ENCODE results near the gene OR51L1. TPM values are rescaled to one million over a fixed set of nuclear protein-coding genes. Genes with fewer than 3 reads are reported as not detected.

Gene OR51L1
- total RNA-seq, 4 donors from 2014 or later, result not detected

DNA sequence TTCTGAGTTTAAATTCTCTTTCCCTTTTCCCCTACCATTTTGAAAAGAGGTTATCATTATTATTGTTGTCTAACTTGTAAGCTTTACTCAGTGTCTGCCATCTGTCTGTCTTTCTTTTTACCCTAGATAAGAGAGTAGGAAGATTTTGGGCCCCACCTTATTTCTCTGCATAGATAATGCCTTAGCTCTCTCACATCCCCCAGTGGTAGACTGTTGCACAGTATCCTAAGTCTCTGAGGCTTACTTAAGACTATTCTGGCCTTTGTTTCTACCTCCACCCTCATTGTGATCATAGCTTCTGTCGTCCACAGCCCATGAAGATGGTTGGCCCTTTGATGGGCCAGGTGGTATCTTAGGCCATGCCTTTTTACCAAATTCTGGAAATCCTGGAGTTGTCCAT lies 3.6 kb upstream of the OR51L1 start:
- DNase-seq, result no peak
- H3K4me1 ChIP-seq, result no peaks in the 10 kb centered on the region
- WGBS, 2 donors, result 47 to 82% methylated on average over 1 of the region's 1 CpG
- no peak for TF ChIP-seq POLR2A (IDR thresholded peaks at IDR 0.05)
- TF ChIP-seq, protein P1, sequence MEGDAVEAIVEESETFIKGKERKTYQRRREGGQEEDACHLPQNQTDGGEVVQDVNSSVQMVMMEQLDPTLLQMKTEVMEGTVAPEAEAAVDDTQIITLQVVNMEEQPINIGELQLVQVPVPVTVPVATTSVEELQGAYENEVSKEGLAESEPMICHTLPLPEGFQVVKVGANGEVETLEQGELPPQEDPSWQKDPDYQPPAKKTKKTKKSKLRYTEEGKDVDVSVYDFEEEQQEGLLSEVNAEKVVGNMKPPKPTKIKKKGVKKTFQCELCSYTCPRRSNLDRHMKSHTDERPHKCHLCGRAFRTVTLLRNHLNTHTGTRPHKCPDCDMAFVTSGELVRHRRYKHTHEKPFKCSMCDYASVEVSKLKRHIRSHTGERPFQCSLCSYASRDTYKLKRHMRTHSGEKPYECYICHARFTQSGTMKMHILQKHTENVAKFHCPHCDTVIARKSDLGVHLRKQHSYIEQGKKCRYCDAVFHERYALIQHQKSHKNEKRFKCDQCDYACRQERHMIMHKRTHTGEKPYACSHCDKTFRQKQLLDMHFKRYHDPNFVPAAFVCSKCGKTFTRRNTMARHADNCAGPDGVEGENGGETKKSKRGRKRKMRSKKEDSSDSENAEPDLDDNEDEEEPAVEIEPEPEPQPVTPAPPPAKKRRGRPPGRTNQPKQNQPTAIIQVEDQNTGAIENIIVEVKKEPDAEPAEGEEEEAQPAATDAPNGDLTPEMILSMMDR (IDR thresholded peaks at IDR 0.05), result peak in 1 of 6 experiments; percentile 9
- intact Hi-C loops (cut with DNase I), result no loop called here
- no peak overlapping the region for H3K4me3 ChIP-seq (replicated peaks in 1 of 3)
- H3K27me3 ChIP-seq, result no peaks in the 10 kb centered on the region
- H3K27ac ChIP-seq, result no peak overlapping the region
- no peaks in the 10 kb centered on the region for H3K36me3 ChIP-seq
- H3K9me3 ChIP-seq, result no peaks in the 10 kb centered on the region

DNA sequence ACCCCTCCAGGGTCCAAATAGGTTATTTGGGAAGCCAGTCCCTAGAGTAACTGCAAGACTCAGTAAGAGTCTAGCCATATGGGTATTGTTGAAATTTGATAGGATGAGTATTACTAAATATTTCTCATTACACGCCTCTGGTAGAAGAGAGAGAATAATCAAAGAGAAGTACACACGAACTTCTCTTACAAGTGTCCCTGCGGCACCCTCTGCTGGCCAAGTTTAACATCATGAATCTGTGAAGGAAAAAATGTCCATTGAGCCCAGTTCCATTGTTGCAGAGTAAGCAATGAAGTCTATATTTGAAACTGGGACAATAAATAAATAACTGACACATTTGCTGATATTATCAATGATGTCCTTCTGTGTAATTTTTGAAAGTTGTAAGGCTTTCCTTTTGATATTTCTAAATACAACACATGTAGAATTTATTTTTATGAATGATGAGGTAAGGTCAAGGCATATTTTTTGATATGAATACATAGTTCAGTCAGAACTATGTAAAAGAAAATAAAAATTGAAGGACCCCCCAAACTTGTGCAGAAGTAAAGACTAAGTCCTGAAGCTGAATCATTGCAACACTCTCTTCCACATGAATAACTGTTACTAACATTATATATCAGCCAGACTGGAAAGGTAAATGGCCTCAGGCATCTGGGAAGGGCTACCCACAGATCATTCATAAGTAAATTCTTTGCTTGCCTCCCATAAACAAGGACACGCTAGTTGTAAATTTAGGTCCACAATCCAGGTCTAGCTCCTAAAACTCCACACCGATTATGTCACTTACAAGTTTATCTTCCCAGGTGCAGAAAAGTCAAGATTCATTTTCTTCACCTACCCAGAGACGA lies 10.0 kb downstream of the OR51L1 start:
- Histone ChIP-seq H3K27ac (no peak overlapping the region), H3K27me3 (no peaks in the 10 kb centered on the region), H3K36me3 (no peaks in the 10 kb centered on the region), H3K9me3 (no peaks in the 10 kb centered on the region), H3K4me1 (no peaks in the 10 kb centered on the region), H3K4me3 (replicated peaks in 1 of 3) (no peak overlapping the region)
- intact Hi-C loops (cut with DNase I), result loop anchor here (5.0 kb wide), 1 partner anchor 367 kb away; the partner anchor contains the start of gene OR51D1
- no peak for TF ChIP-seq POLR2A (IDR thresholded peaks at IDR 0.05)
- TF ChIP-seq, protein P1 (IDR thresholded peaks at IDR 0.05), result peak in 4 of 6 experiments; percentile 58 to 63 (median 62)
- 45 to 47% methylated on average over 6 of the region's 6 CpGs for WGBS, 2 donors
- peak; percentile 74 to 79 for DNase-seq

DNA sequence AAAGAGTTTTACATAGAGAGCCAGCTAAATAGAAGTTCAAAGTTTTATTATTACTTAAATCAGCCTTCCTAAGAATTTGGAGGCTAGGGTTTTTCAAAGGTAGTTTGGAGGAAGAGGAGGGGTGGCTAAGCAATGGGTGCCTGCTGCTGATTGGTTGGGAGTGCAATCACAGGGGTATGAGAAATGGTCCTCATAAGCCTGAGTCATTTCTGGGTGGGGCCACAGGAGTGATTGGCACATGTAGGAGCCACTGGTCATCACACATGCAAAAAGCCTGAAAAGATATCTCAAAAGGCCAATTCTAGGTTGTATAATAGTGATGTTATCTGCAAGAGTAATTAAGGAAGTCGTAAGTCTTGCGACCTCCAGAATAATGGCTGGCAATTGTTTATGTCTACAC lies 12.9 kb downstream of the OR51L1 start:
- H3K27ac ChIP-seq, result no peak overlapping the region
- H3K36me3 ChIP-seq, result no peaks in the 10 kb centered on the region
- 77 to 80% methylated on average over 2 of the region's 2 CpGs for WGBS, 2 donors
- no peak overlapping the region for H3K4me3 ChIP-seq (replicated peaks in 1 of 3)
- no peaks in the 10 kb centered on the region for H3K9me3 ChIP-seq
- intact Hi-C loops (cut with DNase I), result loop anchor here (5.0 kb wide), 1 partner anchor 370 kb away; the partner anchor contains the start of gene OR51D1
- no peak for DNase-seq
- no peaks in the 10 kb centered on the region for H3K27me3 ChIP-seq
- no peaks in the 10 kb centered on the region for H3K4me1 ChIP-seq
- TF ChIP-seq, protein P1 (IDR thresholded peaks at IDR 0.05), result no peak
- no peak for TF ChIP-seq POLR2A (IDR thresholded peaks at IDR 0.05)

DNA sequence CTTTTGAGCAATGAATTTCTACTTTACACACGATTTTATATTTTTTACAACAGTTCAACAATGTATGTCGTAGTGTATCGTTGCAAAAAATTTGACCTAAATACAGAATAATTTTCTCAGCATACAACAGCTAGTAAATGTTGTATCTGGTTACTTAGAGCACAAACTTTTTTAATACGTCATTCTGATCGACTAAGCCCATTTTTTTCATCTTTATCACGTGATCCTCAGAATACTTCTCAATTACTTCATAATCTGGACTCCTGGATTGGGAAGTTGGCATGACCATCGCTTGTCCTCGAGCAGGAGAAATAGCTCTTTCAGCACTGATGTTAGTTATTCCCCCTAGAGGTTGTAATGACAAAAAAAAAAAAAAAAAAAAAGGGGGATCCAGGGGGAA lies 16.6 kb downstream of the OR51L1 start:
- Histone ChIP-seq H3K4me3 (replicated peaks in 1 of 3) (no peak overlapping the region), H3K27me3 (no peaks in the 10 kb centered on the region), H3K9me3 (no peaks in the 10 kb centered on the region), H3K36me3 (no peaks in the 10 kb centered on the region), H3K4me1 (no peaks in the 10 kb centered on the region), H3K27ac (no peak overlapping the region)
- 82 to 83% methylated on average over 8 of the region's 8 CpGs for WGBS, 2 donors
- no peak for DNase-seq
- intact Hi-C loops (cut with DNase I), result no loop called here
- TF ChIP-seq POLR2A (IDR thresholded peaks at IDR 0.05), result no peak
- TF ChIP-seq, protein P1 (IDR thresholded peaks at IDR 0.05), result no peak

DNA sequence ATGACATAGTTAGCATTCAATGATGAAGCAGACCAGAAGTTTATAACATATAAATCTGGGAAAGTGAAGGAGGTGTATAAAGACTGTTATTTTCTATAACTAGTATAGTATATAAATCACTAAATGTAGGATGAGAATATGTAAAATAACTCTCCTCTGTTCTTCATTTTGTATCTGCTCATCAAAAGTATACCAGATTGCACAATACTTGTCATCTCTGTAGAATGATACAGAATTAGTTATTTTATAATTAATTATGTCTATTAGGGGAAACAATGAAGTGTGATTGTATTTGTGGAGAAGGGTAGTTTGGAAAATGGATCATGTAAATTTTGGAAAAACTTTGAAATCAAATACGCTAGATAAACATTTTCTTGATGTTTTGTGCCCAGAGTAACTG lies 18.4 kb downstream of the OR51L1 start:
- no peak for DNase-seq
- intact Hi-C loops (cut with DNase I), result no loop called here

More for the DNA sequence above, 18.4 kb downstream of the OR51L1 start:
- H3K27me3 ChIP-seq, result no peaks in the 10 kb centered on the region
- TF ChIP-seq, protein P1 (IDR thresholded peaks at IDR 0.05), result no peak
- no peak for TF ChIP-seq POLR2A (IDR thresholded peaks at IDR 0.05)
- no peaks in the 10 kb centered on the region for H3K36me3 ChIP-seq
- no peak overlapping the region for H3K27ac ChIP-seq
- H3K4me1 ChIP-seq, result no peaks in the 10 kb centered on the region
- no peak overlapping the region for H3K4me3 ChIP-seq (replicated peaks in 1 of 3)
- no peaks in the 10 kb centered on the region for H3K9me3 ChIP-seq
- WGBS, 2 donors, result 84 to 86% methylated on average over 1 of the region's 1 CpG

All from thyroid gland (tissue), 4 donors.